HCT116 (cell line): Measurements from ENCODE around the gene FBXW8. TPM values are rescaled to one million over a fixed set of nuclear protein-coding genes. Genes with fewer than 3 reads are reported as not detected.

Experiments
- ATAC-seq: fragments of 200-7000 bp; cut with Tn5 transposase; 2 replicates; pipeline ENCODE4 v1.9.1; 2020; ENCODE audit warnings: mild to moderate bottlenecking, moderate library complexity
- BruUV-seq: library from RNA; stranded (reverse); fragments of 400-500 nt; replicated peaks from 2 replicates; lab custom pipeline; 2021; lab: Mats Ljungman, UMichigan
- CTCF ChIA-PET: fragments of 300-600 bp; sonication (Branson Sonifier 250); formaldehyde crosslinking; loops from one replicate; lab custom pipeline; 2021; ENCODE audit warnings: antibody characterized with exemption; lab: Charles Lee
- POLR2A ChIA-PET: fragments of 300-600, 350-600 bp; sonication (Branson Sonifier 250); formaldehyde crosslinking; loops from one replicate; lab custom pipeline; 2021; ENCODE audit warnings: antibody characterized with exemption; lab: Charles Lee
- RAD21 ChIA-PET, 2 experiments: fragments of 300-600 bp; sonication (Branson Sonifier 250); formaldehyde crosslinking; loops; one replicate each; lab custom pipeline; 2023; ENCODE audit warnings: low total read pairs in 2 of 2; ENCODE audit not compliant: uncharacterized antibody in 2 of 2, unreplicated experiment in 2 of 2, low non-redundant PET in 1 of 2; lab: Charles Lee
- DNase-seq: peaks from one replicate; pipeline ENCODE4 v3.0.0-alpha.2; 2010; ENCODE audit warnings: low read depth, low spot score
- H2AFZ ChIP-seq: fragments of 200-600 bp; shearing (Covaris generic), sonication (generic); 2 replicates; pipeline ENCODE4 v1.6.1; 2017; ENCODE audit warnings: low read depth, mixed run types, mixed read lengths, antibody characterized with exemption, low read length; ENCODE audit not compliant: poor library complexity, severe bottlenecking
- H3K27ac ChIP-seq: 2 replicates; pipeline ENCODE4 v1.5.1; 2012; ENCODE audit warnings: low read depth, low read length
- H3K27me3 ChIP-seq: fragments of 200-600 bp; sonication (generic); 2 replicates; pipeline ENCODE4 v1.6.1; 2016; ENCODE audit warnings: mixed run types, low read length, mixed read lengths; ENCODE audit not compliant: insufficient read depth
- H3K36me3 ChIP-seq, 2 experiments: fragments of 200-500 bp in 1 of 2; fragments of 200-600 bp in 1 of 2; sonication (Bioruptor generic) in 1 of 2; sonication (generic) in 1 of 2; 2 replicates each; pipeline versions ENCODE4 v1.5.1 to v1.6.1; 2014 to 2016; ENCODE audit warnings: low read length in 2 of 2, inconsistent platforms in 1 of 2, mixed read lengths in 1 of 2, mixed run types in 1 of 2; ENCODE audit not compliant: insufficient read depth in 2 of 2, control insufficient read depth in 1 of 2
- H3K4me1 ChIP-seq, 2 experiments: fragments of 200-600 bp in 1 of 2; sonication (generic) in 1 of 2; 2 replicates each; pipeline versions ENCODE4 v1.5.1 to v1.6.1; 2012 to 2017; ENCODE audit warnings: low read length in 2 of 2, inconsistent platforms in 1 of 2, mild to moderate bottlenecking in 1 of 2, mixed read lengths in 1 of 2, mixed run types in 1 of 2, moderate library complexity in 1 of 2; ENCODE audit not compliant: insufficient read depth in 2 of 2, control insufficient read depth in 1 of 2
- H3K4me2 ChIP-seq: fragments of 200-600 bp; sonication (generic); 2 replicates; pipeline ENCODE4 v1.6.1; 2017; ENCODE audit warnings: mixed run types, low read length, mixed read lengths
- H3K4me3 ChIP-seq, 2 experiments: fragments of 200-600 bp in 1 of 2; sonication (generic) in 1 of 2; replicated peaks in 1 of 2; 2 replicates each; pipeline ENCODE4 v1.5.1; 2011 to 2016; ENCODE audit warnings: low read length in 2 of 2, control low read depth in 1 of 2, low read depth in 1 of 2, mild to moderate bottlenecking in 1 of 2, mixed read lengths in 1 of 2, mixed run types in 1 of 2
- H3K79me2 ChIP-seq: fragments of 200-600 bp; sonication (generic); 2 replicates; pipeline ENCODE4 v1.6.1; 2017; ENCODE audit warnings: mild to moderate bottlenecking, mixed run types, low read length, moderate library complexity, mixed read lengths; ENCODE audit not compliant: insufficient read depth
- H3K9ac ChIP-seq: fragments of 200-600 bp; sonication (generic); 2 replicates; pipeline ENCODE4 v1.6.1; 2016; ENCODE audit warnings: low read length, mixed read lengths
- H3K9me2 ChIP-seq: fragments of 200-600 bp; sonication (generic), shearing (Covaris generic); 2 replicates; pipeline ENCODE4 v1.6.1; 2017; ENCODE audit warnings: mixed run types, mild to moderate bottlenecking, moderate library complexity; ENCODE audit not compliant: insufficient read depth
- H3K9me3 ChIP-seq, 2 experiments: fragments of 200-500 bp in 1 of 2; fragments of 200-600 bp in 1 of 2; sonication (Bioruptor generic) in 1 of 2; sonication (generic) in 1 of 2; 2 replicates each; pipeline ENCODE4 v1.6.1; 2014 to 2017; ENCODE audit warnings: low read length in 2 of 2, mixed read lengths in 2 of 2, inconsistent platforms in 1 of 2, low read depth in 1 of 2, mild to moderate bottlenecking in 1 of 2, mixed run types in 1 of 2, moderate library complexity in 1 of 2; ENCODE audit not compliant: control insufficient read depth in 1 of 2, insufficient read depth in 1 of 2
- H4K20me1 ChIP-seq: fragments of 200-600 bp; sonication (generic), shearing (Covaris generic); 2 replicates; pipeline ENCODE4 v1.6.1; 2017; ENCODE audit warnings: mixed run types, mild to moderate bottlenecking, moderate library complexity; ENCODE audit not compliant: insufficient read depth
- CBX3 ChIP-seq: IDR thresholded peaks from 2 replicates; pipeline ENCODE4 v1.6.1; 2012; ENCODE audit warnings: low read depth
- CTCF ChIP-seq, 3 experiments: fragments of 200-600 bp in 1 of 3; sonication (generic) in 1 of 3; IDR thresholded peaks in 2 of 3; conservative IDR thresholded peaks in 1 of 3; 2 replicates each; pipeline ENCODE4 v1.5.1; 2012 to 2017; ENCODE audit warnings: low read depth in 2 of 3, low read length in 2 of 3, antibody characterized with exemption in 1 of 3, borderline replicate concordance in 1 of 3, control low read depth in 1 of 3, mild to moderate bottlenecking in 1 of 3, mixed read lengths in 1 of 3, mixed run types in 1 of 3, moderate library complexity in 1 of 3; ENCODE audit not compliant: insufficient read depth in 1 of 3
- EGR1 ChIP-seq: IDR thresholded peaks from 2 replicates; pipeline ENCODE4 v1.6.1; 2012; ENCODE audit warnings: low read depth
- ELF1 ChIP-seq: IDR thresholded peaks from 2 replicates; pipeline ENCODE4 v1.6.1; 2012; ENCODE audit warnings: low read depth, borderline replicate concordance
- EZH2 ChIP-seq: fragments of 200-600 bp; sonication (generic); IDR thresholded peaks from 2 replicates; pipeline ENCODE4 v1.6.1; 2017; ENCODE audit warnings: antibody characterized with exemption, mixed run types
- EZH2phosphoT487 ChIP-seq: fragments of 200-600 bp; IDR thresholded peaks from 2 replicates; pipeline ENCODE4 v1.6.1; 2018; ENCODE audit warnings: antibody characterized with exemption, borderline replicate concordance
- FOSL1 ChIP-seq: IDR thresholded peaks from 2 replicates; pipeline ENCODE4 v1.6.1; 2012; ENCODE audit warnings: low read depth
- JUND ChIP-seq: IDR thresholded peaks from 2 replicates; pipeline ENCODE4 v1.6.1; 2012
- POLR2A ChIP-seq: IDR thresholded peaks from 2 replicates; pipeline ENCODE4 v1.7.0; 2011; ENCODE audit warnings: borderline replicate concordance; ENCODE audit not compliant: insufficient read depth, insufficient read length; ENCODE audit errors: extremely low read depth
- POLR2AphosphoS5 ChIP-seq: IDR thresholded peaks from 2 replicates; pipeline ENCODE4 v1.6.1; 2011; ENCODE audit warnings: mild to moderate bottlenecking, low read depth, low read length, moderate library complexity
- RAD21 ChIP-seq: IDR thresholded peaks from 2 replicates; pipeline ENCODE4 v1.6.1; 2012; ENCODE audit warnings: low read depth, mild to moderate bottlenecking
- SIN3A ChIP-seq: IDR thresholded peaks from 2 replicates; pipeline ENCODE4 v1.6.1; 2012; ENCODE audit warnings: low read depth
- SP1 ChIP-seq: IDR thresholded peaks from 2 replicates; pipeline ENCODE4 v1.6.1; 2012; ENCODE audit warnings: low read depth
- SRF ChIP-seq: IDR thresholded peaks from 2 replicates; pipeline ENCODE4 v1.6.1; 2012; ENCODE audit warnings: low read depth
- TCF7L2 ChIP-seq: IDR thresholded peaks from 2 replicates; pipeline ENCODE4 v1.7.0; 2011; ENCODE audit warnings: borderline replicate concordance, inconsistent platforms; ENCODE audit not compliant: insufficient read depth, insufficient read length; ENCODE audit errors: extremely low read depth
- YY1 ChIP-seq: IDR thresholded peaks from 2 replicates; pipeline ENCODE4 v1.6.1; 2011; ENCODE audit warnings: low read length, low read depth, moderate library complexity, mild to moderate bottlenecking; ENCODE audit not compliant: insufficient replicate concordance; ENCODE audit errors: extremely low read depth
- intact Hi-C: fragments of 100-400 bp; cut with micrococcal nuclease; formaldehyde crosslinking; loops from 2 replicates; pipeline ENCODE4 v1.10.0; 2022
- total RNA-seq: library from RNA; stranded (reverse); gene quantifications from one replicate; pipeline ENCODE4 v1.2.1, GENCODE V29; 2021; ENCODE audit not compliant: unreplicated experiment
- TF ChIP-seq, protein P1 (sequence below): IDR thresholded peaks from 2 replicates; pipeline ENCODE4 v1.6.1; 2012; ENCODE audit warnings: low read depth

The FBXW8 gene
- total RNA-seq, 1 experiment from 2014 or later = 14.6 TPM

DNA sequence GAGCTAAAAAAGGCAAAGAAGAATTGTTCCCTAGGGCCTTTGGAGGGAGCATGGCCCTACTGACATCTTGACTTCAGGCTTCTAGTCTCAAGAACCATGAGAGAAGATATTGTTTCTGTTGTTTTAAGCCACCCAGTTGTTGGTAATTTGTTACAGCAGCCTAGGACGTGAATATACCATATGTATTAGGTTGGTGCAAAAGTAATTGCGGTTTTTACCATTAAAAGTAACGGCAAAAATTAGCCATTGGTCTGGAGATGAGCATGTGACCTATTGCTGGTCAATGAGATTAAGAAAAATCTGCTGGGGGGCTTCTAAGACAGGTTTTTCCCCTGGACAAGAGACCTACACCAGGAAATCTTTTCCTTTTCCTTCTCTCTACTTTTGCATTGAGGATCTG is 19.7 kb upstream of the FBXW8 start (continued):
- TF ChIP-seq CTCF (IDR thresholded peaks at IDR 0.05 in 2 of 3, conservative IDR thresholded peaks at IDR 0.05 in 1 of 3; ENCODE audit: borderline replicate concordance in 1 of 3, insufficient read depth in 1 of 3, low read depth in 2 of 3, low read length in 2 of 3) = no peak

GRCh38 chr12:116892349-116893140 is 18.2 kb upstream of the FBXW8 start:
- H3K27ac ChIP-seq = no peak overlapping the region
- no peak overlapping the region for H3K9ac ChIP-seq
- no peaks in the 10 kb centered on the region for H3K36me3 ChIP-seq
- intact Hi-C loops = no loop called here
- TF ChIP-seq CBX3 (no peak), SRF (no peak), FOSL1 (no peak), EGR1 (no peak), JUND (no peak), YY1 (no peak), ELF1 (no peak), EZH2 (no peak), EZH2phosphoT487 (no peak), SIN3A (no peak), POLR2AphosphoS5 (no peak), RAD21 (no peak), POLR2A (no peak), SP1 (no peak), TCF7L2 (no peak)
- TF ChIP-seq, protein P1, sequence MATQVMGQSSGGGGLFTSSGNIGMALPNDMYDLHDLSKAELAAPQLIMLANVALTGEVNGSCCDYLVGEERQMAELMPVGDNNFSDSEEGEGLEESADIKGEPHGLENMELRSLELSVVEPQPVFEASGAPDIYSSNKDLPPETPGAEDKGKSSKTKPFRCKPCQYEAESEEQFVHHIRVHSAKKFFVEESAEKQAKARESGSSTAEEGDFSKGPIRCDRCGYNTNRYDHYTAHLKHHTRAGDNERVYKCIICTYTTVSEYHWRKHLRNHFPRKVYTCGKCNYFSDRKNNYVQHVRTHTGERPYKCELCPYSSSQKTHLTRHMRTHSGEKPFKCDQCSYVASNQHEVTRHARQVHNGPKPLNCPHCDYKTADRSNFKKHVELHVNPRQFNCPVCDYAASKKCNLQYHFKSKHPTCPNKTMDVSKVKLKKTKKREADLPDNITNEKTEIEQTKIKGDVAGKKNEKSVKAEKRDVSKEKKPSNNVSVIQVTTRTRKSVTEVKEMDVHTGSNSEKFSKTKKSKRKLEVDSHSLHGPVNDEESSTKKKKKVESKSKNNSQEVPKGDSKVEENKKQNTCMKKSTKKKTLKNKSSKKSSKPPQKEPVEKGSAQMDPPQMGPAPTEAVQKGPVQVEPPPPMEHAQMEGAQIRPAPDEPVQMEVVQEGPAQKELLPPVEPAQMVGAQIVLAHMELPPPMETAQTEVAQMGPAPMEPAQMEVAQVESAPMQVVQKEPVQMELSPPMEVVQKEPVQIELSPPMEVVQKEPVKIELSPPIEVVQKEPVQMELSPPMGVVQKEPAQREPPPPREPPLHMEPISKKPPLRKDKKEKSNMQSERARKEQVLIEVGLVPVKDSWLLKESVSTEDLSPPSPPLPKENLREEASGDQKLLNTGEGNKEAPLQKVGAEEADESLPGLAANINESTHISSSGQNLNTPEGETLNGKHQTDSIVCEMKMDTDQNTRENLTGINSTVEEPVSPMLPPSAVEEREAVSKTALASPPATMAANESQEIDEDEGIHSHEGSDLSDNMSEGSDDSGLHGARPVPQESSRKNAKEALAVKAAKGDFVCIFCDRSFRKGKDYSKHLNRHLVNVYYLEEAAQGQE = no peak
- H3K9me2 ChIP-seq = no peaks in the 10 kb centered on the region
- no TSS peak for BruUV-seq
- no peaks in the 10 kb centered on the region for H4K20me1 ChIP-seq
- H2AFZ ChIP-seq = peak overlapping the region; percentile 47
- DNase-seq (no peak), ATAC-seq (peak; percentile 94)
- CTCF ChIA-PET = interaction anchor here (1.2 kb wide), 1 partner anchor 184 kb away, joined by 4 read pairs; no protein-coding TSS in a partner anchor
- no peaks in the 10 kb centered on the region for H3K9me3 ChIP-seq
- H3K27me3 ChIP-seq = no peaks in the 10 kb centered on the region
- H3K4me3 ChIP-seq = no peak overlapping the region
- no peaks in the 10 kb centered on the region for H3K79me2 ChIP-seq
- POLR2A ChIA-PET = no interaction called here
- H3K4me2 ChIP-seq = no peak overlapping the region
- RAD21 ChIA-PET = no interaction called here
- H3K4me1 ChIP-seq = no peaks in the 10 kb centered on the region
